ENCODE results near the gene EP400.

GRCh38 chr12:131934535-131934934 is 15.2 kb upstream of the EP400 start:
- TF ChIP-seq, protein P1, sequence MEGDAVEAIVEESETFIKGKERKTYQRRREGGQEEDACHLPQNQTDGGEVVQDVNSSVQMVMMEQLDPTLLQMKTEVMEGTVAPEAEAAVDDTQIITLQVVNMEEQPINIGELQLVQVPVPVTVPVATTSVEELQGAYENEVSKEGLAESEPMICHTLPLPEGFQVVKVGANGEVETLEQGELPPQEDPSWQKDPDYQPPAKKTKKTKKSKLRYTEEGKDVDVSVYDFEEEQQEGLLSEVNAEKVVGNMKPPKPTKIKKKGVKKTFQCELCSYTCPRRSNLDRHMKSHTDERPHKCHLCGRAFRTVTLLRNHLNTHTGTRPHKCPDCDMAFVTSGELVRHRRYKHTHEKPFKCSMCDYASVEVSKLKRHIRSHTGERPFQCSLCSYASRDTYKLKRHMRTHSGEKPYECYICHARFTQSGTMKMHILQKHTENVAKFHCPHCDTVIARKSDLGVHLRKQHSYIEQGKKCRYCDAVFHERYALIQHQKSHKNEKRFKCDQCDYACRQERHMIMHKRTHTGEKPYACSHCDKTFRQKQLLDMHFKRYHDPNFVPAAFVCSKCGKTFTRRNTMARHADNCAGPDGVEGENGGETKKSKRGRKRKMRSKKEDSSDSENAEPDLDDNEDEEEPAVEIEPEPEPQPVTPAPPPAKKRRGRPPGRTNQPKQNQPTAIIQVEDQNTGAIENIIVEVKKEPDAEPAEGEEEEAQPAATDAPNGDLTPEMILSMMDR (IDR thresholded peaks at IDR 0.05), result no peak
- TF ChIP-seq POLR2A (IDR thresholded peaks at IDR 0.05) (no peak), POLR2AphosphoS5 (IDR thresholded peaks at IDR 0.05) (no peak), EP300 (IDR thresholded peaks at IDR 0.05) (no peak)

Measured in upper lobe of left lung (tissue), 4 donors.